ENCODE measurements around the gene TFAP2E.

TFAP2E gene

DNA sequence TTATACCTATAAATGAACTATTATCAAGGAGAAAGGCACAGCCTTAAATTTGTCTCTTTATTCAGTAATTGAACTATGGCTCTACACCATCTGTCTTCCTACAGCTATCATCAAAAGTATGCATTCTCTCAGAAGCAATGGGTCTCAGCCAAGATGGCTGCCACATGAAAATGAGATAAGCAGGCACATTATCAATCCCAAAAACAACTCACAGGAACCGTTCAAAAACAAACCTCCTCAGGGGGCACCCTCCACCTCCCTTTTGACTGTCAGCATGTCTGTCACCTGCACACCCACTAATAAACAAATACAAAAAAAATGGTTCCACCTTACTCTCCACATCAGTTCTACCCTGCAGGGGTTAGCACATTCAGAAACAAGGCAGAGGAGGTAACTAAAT is 39.5 kb upstream of the TFAP2E start:
- DNase-seq (ENCODE audit: low read depth) = no peak
- no peak overlapping the region for H3K4me3 ChIP-seq (ENCODE audit: low read depth, low read length)
- TF ChIP-seq, protein P1, sequence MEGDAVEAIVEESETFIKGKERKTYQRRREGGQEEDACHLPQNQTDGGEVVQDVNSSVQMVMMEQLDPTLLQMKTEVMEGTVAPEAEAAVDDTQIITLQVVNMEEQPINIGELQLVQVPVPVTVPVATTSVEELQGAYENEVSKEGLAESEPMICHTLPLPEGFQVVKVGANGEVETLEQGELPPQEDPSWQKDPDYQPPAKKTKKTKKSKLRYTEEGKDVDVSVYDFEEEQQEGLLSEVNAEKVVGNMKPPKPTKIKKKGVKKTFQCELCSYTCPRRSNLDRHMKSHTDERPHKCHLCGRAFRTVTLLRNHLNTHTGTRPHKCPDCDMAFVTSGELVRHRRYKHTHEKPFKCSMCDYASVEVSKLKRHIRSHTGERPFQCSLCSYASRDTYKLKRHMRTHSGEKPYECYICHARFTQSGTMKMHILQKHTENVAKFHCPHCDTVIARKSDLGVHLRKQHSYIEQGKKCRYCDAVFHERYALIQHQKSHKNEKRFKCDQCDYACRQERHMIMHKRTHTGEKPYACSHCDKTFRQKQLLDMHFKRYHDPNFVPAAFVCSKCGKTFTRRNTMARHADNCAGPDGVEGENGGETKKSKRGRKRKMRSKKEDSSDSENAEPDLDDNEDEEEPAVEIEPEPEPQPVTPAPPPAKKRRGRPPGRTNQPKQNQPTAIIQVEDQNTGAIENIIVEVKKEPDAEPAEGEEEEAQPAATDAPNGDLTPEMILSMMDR (IDR thresholded peaks at IDR 0.05; ENCODE audit: control insufficient read depth, extremely low read depth, insufficient read depth) = no peak

DNA sequence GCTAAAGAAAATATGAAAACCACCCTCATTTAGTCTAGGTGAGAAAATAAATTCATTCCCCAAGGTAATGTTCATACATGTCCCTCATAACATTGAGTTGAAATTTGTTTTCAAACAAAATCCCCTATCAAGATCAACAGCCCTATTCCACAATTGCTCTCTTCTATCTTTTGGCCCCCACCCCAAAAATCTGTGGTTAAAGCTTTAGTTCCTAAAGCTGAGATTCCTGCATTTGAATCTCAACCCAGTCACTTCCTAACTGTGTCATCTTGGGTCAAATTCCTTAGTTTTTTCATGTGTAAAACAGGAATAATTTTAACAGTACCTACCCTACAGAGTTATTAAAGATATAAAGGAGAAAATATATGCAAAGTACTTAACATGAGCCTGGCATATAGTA is 37.9 kb upstream of the TFAP2E start:
- H3K4me3 ChIP-seq (ENCODE audit: low read depth, low read length) = no peak overlapping the region
- TF ChIP-seq, protein P1 (IDR thresholded peaks at IDR 0.05; ENCODE audit: control insufficient read depth, extremely low read depth, insufficient read depth) = no peak
- DNase-seq (ENCODE audit: low read depth) = no peak

DNA sequence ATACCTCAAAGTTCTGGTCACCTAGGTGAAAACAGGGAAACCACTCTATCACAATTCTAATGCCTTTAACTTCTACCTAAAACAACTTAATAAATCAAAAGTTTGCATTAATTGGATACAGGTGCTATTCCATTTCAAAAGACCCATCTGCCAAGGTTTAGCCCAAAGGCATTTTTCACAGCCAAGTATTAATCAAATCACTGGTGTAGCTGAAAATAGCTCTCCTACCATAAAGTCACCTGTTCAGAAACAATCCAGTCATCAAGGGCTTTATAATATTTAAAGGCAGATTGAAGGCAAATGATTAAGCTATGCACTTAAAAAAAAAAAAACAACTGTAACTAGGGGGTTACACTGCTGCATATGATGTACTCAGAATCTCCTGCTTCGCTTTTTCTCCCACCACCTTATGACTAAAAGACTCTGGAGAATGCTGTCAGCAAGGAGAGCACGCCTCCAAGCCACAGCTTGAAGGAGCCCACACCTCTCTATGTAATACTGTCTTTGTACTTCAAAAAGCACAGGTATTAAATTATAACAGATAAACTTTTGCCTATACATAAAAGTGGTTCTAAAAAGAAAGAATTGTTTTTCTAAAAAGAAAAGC is 36.5 kb upstream of the TFAP2E start:
- H3K4me3 ChIP-seq (ENCODE audit: low read depth, low read length) = no peak overlapping the region
- TF ChIP-seq, protein P1 (IDR thresholded peaks at IDR 0.05; ENCODE audit: control insufficient read depth, extremely low read depth, insufficient read depth) = no peak
- DNase-seq (ENCODE audit: low read depth) = no peak

DNA sequence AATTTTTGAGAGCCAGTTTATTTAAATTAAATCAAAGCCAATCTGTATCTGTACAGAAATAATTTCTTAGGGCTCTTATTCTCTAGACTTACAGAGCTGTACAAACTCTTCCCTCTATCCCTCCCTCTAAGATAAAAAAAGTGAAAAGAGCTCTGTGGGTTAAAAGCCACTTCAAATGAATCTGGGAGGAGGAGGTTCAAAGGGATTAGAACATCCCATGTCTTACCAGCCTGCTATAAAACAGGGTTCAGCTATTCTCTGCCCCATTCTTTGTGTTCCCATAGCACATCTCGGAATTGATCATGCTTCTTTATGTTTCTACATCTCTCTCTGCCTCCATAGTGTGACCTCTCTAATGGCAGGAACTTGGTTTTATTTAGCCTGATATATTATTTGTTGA is 35.3 kb upstream of the TFAP2E start:
- TF ChIP-seq, protein P1 (IDR thresholded peaks at IDR 0.05; ENCODE audit: control insufficient read depth, extremely low read depth, insufficient read depth) = no peak
- H3K4me3 ChIP-seq (ENCODE audit: low read depth, low read length) = no peak overlapping the region
- DNase-seq (ENCODE audit: low read depth) = no peak

DNA sequence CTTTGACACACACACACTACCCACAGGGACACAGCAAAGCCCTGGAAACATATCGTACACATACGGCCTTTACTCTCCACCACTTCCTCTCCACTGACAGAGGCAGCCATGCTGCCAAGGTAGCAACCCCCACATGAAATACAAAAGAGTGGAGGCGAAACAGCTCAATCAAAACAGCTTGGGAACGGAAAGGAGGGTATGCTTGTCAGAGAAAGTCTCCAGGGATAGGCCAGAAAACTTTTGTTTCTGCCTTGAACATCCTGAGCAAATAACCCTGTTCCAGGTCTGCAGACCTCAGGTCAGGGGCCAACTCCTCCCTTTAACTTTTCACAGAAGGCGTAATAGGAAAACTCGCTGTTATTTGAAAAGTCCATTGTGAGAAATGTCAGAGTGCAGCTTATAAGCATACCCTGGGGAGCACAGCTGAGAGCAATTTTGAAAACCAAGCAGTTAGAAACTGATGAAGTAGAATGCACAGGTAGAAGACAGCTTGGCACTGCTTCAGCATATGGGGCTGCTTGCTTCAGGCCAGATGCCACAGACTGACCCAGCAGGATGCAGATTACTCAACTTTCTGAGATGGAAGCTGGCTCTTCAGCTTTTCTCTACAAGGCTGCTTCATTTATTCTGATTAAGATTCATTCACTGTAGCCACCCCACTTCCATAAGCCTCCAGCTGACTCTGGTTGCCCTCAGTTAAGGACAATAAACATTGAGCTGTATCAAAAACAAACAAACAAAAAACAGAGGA is 33.9 kb upstream of the TFAP2E start:
- TF ChIP-seq, protein P1 (IDR thresholded peaks at IDR 0.05; ENCODE audit: control insufficient read depth, extremely low read depth, insufficient read depth) = no peak
- DNase-seq (ENCODE audit: low read depth) = no peak
- H3K4me3 ChIP-seq (ENCODE audit: low read depth, low read length) = no peak overlapping the region

DNA sequence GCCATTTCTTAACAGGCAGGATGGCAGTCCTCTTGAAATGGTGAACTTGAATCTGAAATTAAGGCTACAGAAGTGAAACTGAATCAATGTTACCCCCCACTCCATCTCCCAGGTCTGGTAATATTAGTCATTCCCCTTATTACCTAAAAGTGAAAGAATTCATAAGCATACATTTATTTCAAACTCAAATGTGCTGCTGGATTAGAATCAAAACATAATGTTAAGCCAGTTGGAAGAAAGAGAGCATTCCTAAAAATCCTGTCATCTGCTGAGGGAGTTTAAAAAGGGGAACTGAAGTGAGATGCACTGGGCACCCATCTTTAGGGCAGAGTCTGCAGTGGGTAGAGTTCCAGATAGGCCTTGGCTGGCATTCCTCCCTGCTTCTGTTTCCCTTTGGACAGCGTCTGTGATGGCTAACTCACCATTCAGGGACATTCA is 33.3 kb upstream of the TFAP2E start:
- H3K4me3 ChIP-seq (ENCODE audit: low read depth, low read length) = no peak overlapping the region
- TF ChIP-seq, protein P1 (IDR thresholded peaks at IDR 0.05; ENCODE audit: control insufficient read depth, extremely low read depth, insufficient read depth) = no peak
- DNase-seq (ENCODE audit: low read depth) = no peak
